Mammary epithelial cell (primary cell): ENCODE measurements around the gene PPIL1.

Experiments used
- CTCF ChIP-seq, 2 donors: IDR thresholded peaks in 1 of 2; conservative IDR thresholded peaks in 1 of 2; 2 replicates each; pipeline ENCODE4 v1.5.1; 2011 to 2012; ENCODE audit warnings: inconsistent platforms in 2 of 2, low read length in 2 of 2, mild to moderate bottlenecking in 2 of 2, control low read depth in 1 of 2, low read depth in 1 of 2; ENCODE audit not compliant: insufficient read depth in 1 of 2; ENCODE audit errors: extremely low read depth in 1 of 2
- EZH2 ChIP-seq: IDR thresholded peaks from 2 replicates; pipeline ENCODE4 v1.6.1; 2012; ENCODE audit warnings: low read length, inconsistent platforms, borderline replicate concordance

GRCh38 chr6:36865835-36866234 is 8.8 kb downstream of the PPIL1 start:
- TF ChIP-seq CTCF (conservative IDR thresholded peaks at IDR 0.05 in 1 of 2, IDR thresholded peaks at IDR 0.05 in 1 of 2; ENCODE audit: extremely low read depth in 1 of 2, insufficient read depth in 1 of 2, low read depth in 1 of 2, low read length in 2 of 2) (no peak), EZH2 (no peak)
